Thyroid gland (tissue), 4 donors: ENCODE measurements around the gene CDHR3. TPM values are rescaled to one million over a fixed set of nuclear protein-coding genes. Genes with fewer than 3 reads are reported as not detected.

Experiments
- DNase-seq, 2 donors: peaks; one replicate each; pipeline ENCODE4 v3.0.0-alpha.2; 2019
- H3K27ac ChIP-seq, 3 donors: fragments of 200-600 bp; sonication (generic); 1 replicate in 2 of 3; 2 replicates in 1 of 3; pipeline ENCODE4 v1.5.1; 2016 to 2019; ENCODE audit warnings: mild to moderate bottlenecking in 1 of 3, moderate library complexity in 1 of 3
- H3K27me3 ChIP-seq: fragments of 200-600 bp; sonication (generic); one replicate; pipeline ENCODE4 v1.5.1; 2019
- H3K36me3 ChIP-seq, 2 donors: fragments of 200-600 bp; sonication (generic); one replicate each; pipeline ENCODE4 v1.5.1; 2016 to 2019
- H3K4me1 ChIP-seq, 2 donors: fragments of 200-600 bp; sonication (generic); one replicate each; pipeline ENCODE4 v1.5.1; 2017 to 2019
- H3K4me3 ChIP-seq, 3 donors: fragments of 200-600 bp; sonication (generic); replicated peaks in 1 of 3; 1 replicate in 2 of 3; 2 replicates in 1 of 3; pipeline ENCODE4 v1.5.1; 2016; ENCODE audit warnings: mild to moderate bottlenecking in 1 of 3
- H3K9me3 ChIP-seq: fragments of 200-600 bp; sonication (generic); one replicate; pipeline ENCODE4 v1.5.1; 2017
- CTCF ChIP-seq, 6 experiments: fragments of 200-600 bp in 3 of 6; fragments of 450-650 bp in 3 of 6; sonication (generic) in 3 of 6; IDR thresholded peaks; one replicate each; pipeline ENCODE4 v1.5.1; 2016 to 2019; ENCODE audit warnings: antibody characterized with exemption in 6 of 6, mild to moderate bottlenecking in 2 of 6, inconsistent platforms in 1 of 6, moderate library complexity in 1 of 6
- POLR2A ChIP-seq, 2 donors: fragments of 450-650 bp; IDR thresholded peaks; one replicate each; pipeline ENCODE4 v1.6.1; 2017; ENCODE audit warnings: antibody characterized with exemption in 2 of 2, mild to moderate bottlenecking in 2 of 2, moderate library complexity in 1 of 2
- WGBS, 2 donors: methylation state at CpG; one replicate each; pipeline ENCODE4 v1.1.5; 2017; 5-methylcytosine and 5-hydroxymethylcytosine counted together
- intact Hi-C: fragments of 100-400 bp; cut with DNase I; formaldehyde crosslinking; loops from one replicate; pipeline ENCODE4 v1.15.1; 2023
- total RNA-seq, 4 donors: library from RNA; depleted of rRNA; stranded (reverse); fragments of >200 nt; gene quantifications; one replicate each; pipeline ENCODE4 v1.2.3, GENCODE V29; 2016

CDHR3 gene
- total RNA-seq, 4 donors from 2014 or later: 5.8 to 8.6 (median 7.3) TPM

- peaks cover 0 to 4% of the 10 kb centered on the region in 2 donors for H3K4me1 ChIP-seq
- no peak for DNase-seq
- no peaks in the 10 kb centered on the region for H3K36me3 ChIP-seq
- TF ChIP-seq POLR2A (IDR thresholded peaks at IDR 0.05) (no peak), CTCF (IDR thresholded peaks at IDR 0.05) (no peak)
- H3K4me3 ChIP-seq: no peak overlapping the region
- H3K9me3 ChIP-seq: no peaks in the 10 kb centered on the region
- intact Hi-C loops: no loop called here
- H3K27me3 ChIP-seq: no peaks in the 10 kb centered on the region
- no peak overlapping the region for H3K27ac ChIP-seq
- 82 to 95% methylated on average over 4 of the region's 4 CpGs for WGBS, 2 donors
These were observed 42.3 kb upstream of the CDHR3 start for GRCh38 chr7:105920766-105921165.

GRCh38 chr7:105924945-105925344 is 38.1 kb upstream of the CDHR3 start:
- Histone ChIP-seq H3K27me3 (no peaks in the 10 kb centered on the region), H3K4me1 (peaks cover 0 to 4% of the 10 kb centered on the region in 2 donors), H3K4me3 (no peak overlapping the region), H3K27ac (no peak overlapping the region), H3K9me3 (no peaks in the 10 kb centered on the region), H3K36me3 (no peaks in the 10 kb centered on the region)
- DNase-seq: no peak
- WGBS, 2 donors: 89 to 98% methylated on average over 1 of the region's 1 CpG
- TF ChIP-seq CTCF (IDR thresholded peaks at IDR 0.05): no peak
- TF ChIP-seq POLR2A (IDR thresholded peaks at IDR 0.05): no peak
- intact Hi-C loops: no loop called here

- Histone ChIP-seq H3K9me3 (no peaks in the 10 kb centered on the region), H3K27me3 (no peaks in the 10 kb centered on the region), H3K4me1 (peaks cover 0 to 4% of the 10 kb centered on the region in 2 donors), H3K27ac (no peak overlapping the region), H3K36me3 (no peaks in the 10 kb centered on the region), H3K4me3 (no peak overlapping the region)
- peak; percentile 23 to 24 for DNase-seq
- 38 to 51% methylated on average over 3 of the region's 3 CpGs for WGBS, 2 donors
- intact Hi-C loops: no loop called here
- TF ChIP-seq CTCF (IDR thresholded peaks at IDR 0.05): no peak
- TF ChIP-seq POLR2A (IDR thresholded peaks at IDR 0.05): no peak
These were observed 36.9 kb upstream of the CDHR3 start for GRCh38 chr7:105926131-105926530.

DNA sequence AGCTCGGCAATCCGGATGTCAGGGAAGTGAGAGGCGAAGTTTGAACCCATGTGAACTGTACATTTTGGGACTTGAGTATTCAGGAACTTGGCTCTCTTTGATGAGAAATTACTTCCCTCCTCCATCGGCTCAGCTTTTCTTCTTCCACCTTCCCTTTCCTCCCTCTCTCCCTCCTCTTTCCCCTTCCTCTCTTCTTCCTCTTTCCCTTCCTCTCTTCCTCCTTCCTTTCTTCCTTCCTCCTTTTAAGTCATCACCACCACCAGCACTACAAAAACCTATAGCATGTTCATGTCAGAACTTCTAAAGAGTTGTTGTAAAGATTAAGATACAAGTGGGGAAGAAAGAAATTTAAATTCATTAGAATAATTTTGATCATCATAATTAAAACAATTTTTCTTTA is 31.9 kb upstream of the CDHR3 start:
- Histone ChIP-seq H3K36me3 (no peaks in the 10 kb centered on the region), H3K27ac (no peak overlapping the region), H3K4me3 (no peak overlapping the region), H3K4me1 (peaks cover 18 to 30% of the 10 kb centered on the region in 2 donors), H3K9me3 (no peaks in the 10 kb centered on the region), H3K27me3 (no peaks in the 10 kb centered on the region)
- intact Hi-C loops: loop anchor here (5.0 kb wide), 1 partner anchor 111 kb away; no protein-coding TSS in a partner anchor
- TF ChIP-seq POLR2A (IDR thresholded peaks at IDR 0.05) (no peak), CTCF (IDR thresholded peaks at IDR 0.05) (no peak)
- DNase-seq: no peak
- WGBS, 2 donors: 77 to 85% methylated on average over 4 of the region's 4 CpGs

DNA sequence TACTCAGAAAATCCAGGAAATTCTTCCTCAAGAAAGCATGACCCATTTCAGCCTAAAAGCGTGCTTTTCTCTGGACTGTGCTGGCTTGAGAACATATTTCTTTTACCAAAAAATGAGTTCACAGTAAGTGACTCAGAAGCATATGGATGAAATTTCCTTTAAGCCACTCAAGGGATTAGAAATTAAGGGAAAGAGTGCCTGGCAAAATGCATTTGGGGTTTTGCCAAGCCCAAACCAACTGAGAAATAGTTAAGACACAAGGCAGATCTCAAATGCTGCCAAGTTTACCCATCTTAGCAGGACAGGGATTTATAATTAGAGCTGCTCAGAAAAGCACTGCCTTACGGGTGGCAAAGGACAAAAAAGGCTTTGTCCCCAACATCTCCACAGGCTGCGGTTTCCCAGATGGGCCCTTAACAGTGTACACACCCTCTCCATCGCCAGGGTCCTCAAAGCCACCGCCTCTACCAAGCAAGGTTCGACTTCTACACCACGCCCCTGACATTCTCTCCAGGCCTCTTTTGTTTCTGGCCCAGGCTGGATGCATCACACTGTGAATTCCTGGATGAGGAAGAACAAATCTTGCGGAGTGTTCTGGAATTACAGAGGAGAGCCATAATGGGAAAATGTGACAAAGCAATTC is 30.1 kb upstream of the CDHR3 start:
- DNase-seq: peak in 1 of 2 donors; percentile 11
- Histone ChIP-seq H3K4me1 (peaks cover 20 to 34% of the 10 kb centered on the region in 2 donors), H3K27me3 (no peaks in the 10 kb centered on the region), H3K4me3 (no peak overlapping the region), H3K9me3 (no peaks in the 10 kb centered on the region), H3K27ac (peak overlapping the region in 2 of 3 donors; percentile 5 to 56), H3K36me3 (no peaks in the 10 kb centered on the region)
- WGBS, 2 donors: 68 to 70% methylated on average over 8 of the region's 8 CpGs
- TF ChIP-seq POLR2A (IDR thresholded peaks at IDR 0.05) (no peak), CTCF (IDR thresholded peaks at IDR 0.05) (no peak)
- intact Hi-C loops: loop anchor here (5.0 kb wide), 1 partner anchor 109 kb away; no protein-coding TSS in a partner anchor
